DND-41 (cell line): ENCODE results near the gene MMP24.
"Not testable (repeated sequence)": the region's sequence is repeated elsewhere in the genome, so short reads cannot be mapped to it uniquely, and the experiment has no call there.

Experiments
- ATAC-seq: fragments of 200-7000 bp; cut with Tn5 transposase; 3 replicates; pipeline ENCODE4 v1.9.1; 2021; ENCODE audit warnings: low read depth; ENCODE audit not compliant: insufficient read depth
- DNase-seq: peaks from one replicate; pipeline ENCODE4 v3.0.0-alpha.2; 2020
- H2AFZ ChIP-seq: 2 replicates; pipeline ENCODE4 v1.6.0; 2012; ENCODE audit warnings: low read depth, low read length
- H3K27ac ChIP-seq: 2 replicates; pipeline ENCODE4 v1.5.1; 2012; ENCODE audit warnings: low read length, inconsistent platforms
- H3K27me3 ChIP-seq: fragments of 200-600 bp; sonication (generic); 2 replicates; pipeline ENCODE4 v1.6.0; 2012; ENCODE audit warnings: low read length, mild to moderate bottlenecking, inconsistent platforms; ENCODE audit not compliant: insufficient read depth, poor library complexity
- H3K36me3 ChIP-seq: 2 replicates; pipeline ENCODE4 v1.5.1; 2012; ENCODE audit warnings: low read length, inconsistent platforms; ENCODE audit not compliant: insufficient read depth
- H3K4me1 ChIP-seq: 2 replicates; pipeline ENCODE4 v1.5.1; 2012; ENCODE audit warnings: mild to moderate bottlenecking, low read length; ENCODE audit not compliant: insufficient read depth
- H3K4me2 ChIP-seq: 2 replicates; pipeline ENCODE4 v1.6.0; 2012; ENCODE audit warnings: mild to moderate bottlenecking, moderate library complexity, low read length, inconsistent platforms; ENCODE audit not compliant: insufficient read depth
- H3K4me3 ChIP-seq, 2 experiments: fragments of 200-600 bp in 1 of 2; shearing (Covaris generic) in 1 of 2; 2 replicates each; pipeline ENCODE4 v1.5.1; 2012 to 2016; ENCODE audit warnings: inconsistent platforms in 2 of 2, low read length in 2 of 2, mild to moderate bottlenecking in 2 of 2, low read depth in 1 of 2, moderate library complexity in 1 of 2
- H3K79me2 ChIP-seq: 2 replicates; pipeline ENCODE4 v1.6.0; 2012; ENCODE audit warnings: low read length, inconsistent platforms; ENCODE audit not compliant: insufficient read depth
- H3K9ac ChIP-seq: 2 replicates; pipeline ENCODE4 v1.6.0; 2012; ENCODE audit warnings: low read depth, mild to moderate bottlenecking, inconsistent platforms, low read length, moderate library complexity
- H3K9me3 ChIP-seq: 2 replicates; pipeline ENCODE4 v1.5.1; 2012; ENCODE audit warnings: low read length, moderate library complexity, mild to moderate bottlenecking, inconsistent platforms; ENCODE audit not compliant: insufficient read depth, severe bottlenecking
- H4K20me1 ChIP-seq: 2 replicates; pipeline ENCODE4 v1.6.0; 2012; ENCODE audit warnings: low read length; ENCODE audit not compliant: insufficient read depth
- CTCF ChIP-seq: IDR thresholded peaks from 2 replicates; pipeline ENCODE4 v1.5.1; 2012; ENCODE audit warnings: borderline replicate concordance, low read length, moderate library complexity, mild to moderate bottlenecking; ENCODE audit not compliant: poor library complexity, severe bottlenecking; ENCODE audit errors: extremely low read depth
- EZH2 ChIP-seq: IDR thresholded peaks from 3 replicates; pipeline ENCODE4 v1.6.1; 2012; ENCODE audit warnings: borderline replicate concordance, low read depth, mild to moderate bottlenecking, moderate library complexity, low read length, inconsistent platforms; ENCODE audit not compliant: severe bottlenecking

MMP24 gene

GRCh38 chr20:35314816-35315631 lies 88.5 kb downstream of the MMP24 start:
- Histone ChIP-seq H3K4me3 (no peak overlapping the region), H3K9ac (no peak overlapping the region), H2AFZ (no peak overlapping the region), H3K79me2 (no peaks in the 10 kb centered on the region), H3K36me3 (peaks cover 15% of the 10 kb centered on the region; the same call in 1 of the 2 replicates), H4K20me1 (no peaks in the 10 kb centered on the region), H3K9me3 (no peaks in the 10 kb centered on the region), H3K4me1 (no peaks in the 10 kb centered on the region), H3K4me2 (no peak overlapping the region), H3K27ac (no peak overlapping the region), H3K27me3 (no peaks in the 10 kb centered on the region)
- ATAC-seq (0 out of 3 replicates have a peak, but pooled peaks have one; percentile 19), DNase-seq (no peak)
- no peak for TF ChIP-seq CTCF
- no peak for TF ChIP-seq EZH2

GRCh38 chr20:35315632-35316020 lies 89.1 kb downstream of the MMP24 start:
- H2AFZ ChIP-seq, H3K79me2 ChIP-seq, H3K27ac ChIP-seq, H3K4me2 ChIP-seq, H3K4me3 ChIP-seq, H3K9me3 ChIP-seq, H3K9ac ChIP-seq, DNase-seq, H4K20me1 ChIP-seq, H3K4me1 ChIP-seq, ATAC-seq, H3K27me3 ChIP-seq: not testable (repeated sequence)
- peaks cover 15% of the 10 kb centered on the region; the same call in 1 of the 2 replicates for H3K36me3 ChIP-seq

- no peaks in the 10 kb centered on the region for H3K79me2 ChIP-seq
- H3K27ac ChIP-seq, result no peak overlapping the region
- H3K36me3 ChIP-seq, result peaks cover 12% of the 10 kb centered on the region; the same call in 1 of the 2 replicates
- DNase-seq (no peak), ATAC-seq (no peak)
- no peaks in the 10 kb centered on the region for H3K4me1 ChIP-seq
- H3K9me3 ChIP-seq, result no peaks in the 10 kb centered on the region
- H3K27me3 ChIP-seq, result no peaks in the 10 kb centered on the region
- H4K20me1 ChIP-seq, result no peaks in the 10 kb centered on the region
- H3K4me3 ChIP-seq, result no peak overlapping the region
- TF ChIP-seq CTCF, result no peak
- no peak overlapping the region for H3K9ac ChIP-seq
- H3K4me2 ChIP-seq, result no peak overlapping the region
- no peak overlapping the region for H2AFZ ChIP-seq
Observed at GRCh38 chr20:35316086-35316485, 89.6 kb downstream of the MMP24 start.

- H3K9ac ChIP-seq, result no peak overlapping the region
- no peaks in the 10 kb centered on the region for H4K20me1 ChIP-seq
- ATAC-seq, result no peak
- DNase-seq, result no peak
- H2AFZ ChIP-seq, result no peak overlapping the region
- H3K4me3 ChIP-seq, result no peak overlapping the region
- no peaks in the 10 kb centered on the region for H3K4me1 ChIP-seq
- no peak overlapping the region for H3K27ac ChIP-seq
- TF ChIP-seq EZH2 (no peak), CTCF (no peak)
- no peak overlapping the region for H3K4me2 ChIP-seq
- H3K9me3 ChIP-seq, result no peaks in the 10 kb centered on the region
- H3K79me2 ChIP-seq, result no peaks in the 10 kb centered on the region
- peaks cover 5% of the 10 kb centered on the region; the same call in 1 of the 2 replicates for H3K36me3 ChIP-seq
- no peaks in the 10 kb centered on the region for H3K27me3 ChIP-seq
Observed at GRCh38 chr20:35317416-35318210, 91.1 kb downstream of the MMP24 start.
